Thyroid gland (tissue), 4 donors: Measurements from ENCODE around the gene CRY1. TPM values are rescaled to one million over a fixed set of nuclear protein-coding genes. Genes with fewer than 3 reads are reported as not detected.

Experiments
- DNase-seq, 2 donors: peaks; one replicate each; pipeline ENCODE4 v3.0.0-alpha.2; 2019
- H3K27ac ChIP-seq, 3 donors: fragments of 200-600 bp; sonication (generic); 1 replicate in 2 of 3; 2 replicates in 1 of 3; pipeline ENCODE4 v1.5.1; 2016 to 2019; ENCODE audit warnings: mild to moderate bottlenecking in 1 of 3, moderate library complexity in 1 of 3
- H3K27me3 ChIP-seq: fragments of 200-600 bp; sonication (generic); one replicate; pipeline ENCODE4 v1.5.1; 2019
- H3K36me3 ChIP-seq, 2 donors: fragments of 200-600 bp; sonication (generic); one replicate each; pipeline ENCODE4 v1.5.1; 2016 to 2019
- H3K4me1 ChIP-seq, 2 donors: fragments of 200-600 bp; sonication (generic); one replicate each; pipeline ENCODE4 v1.5.1; 2017 to 2019
- H3K4me3 ChIP-seq, 3 donors: fragments of 200-600 bp; sonication (generic); replicated peaks in 1 of 3; 1 replicate in 2 of 3; 2 replicates in 1 of 3; pipeline ENCODE4 v1.5.1; 2016; ENCODE audit warnings: mild to moderate bottlenecking in 1 of 3
- H3K9me3 ChIP-seq: fragments of 200-600 bp; sonication (generic); one replicate; pipeline ENCODE4 v1.5.1; 2017
- CTCF ChIP-seq, 6 experiments: fragments of 200-600 bp in 3 of 6; fragments of 450-650 bp in 3 of 6; sonication (generic) in 3 of 6; IDR thresholded peaks; one replicate each; pipeline ENCODE4 v1.5.1; 2016 to 2019; ENCODE audit warnings: antibody characterized with exemption in 6 of 6, mild to moderate bottlenecking in 2 of 6, inconsistent platforms in 1 of 6, moderate library complexity in 1 of 6
- POLR2A ChIP-seq, 2 donors: fragments of 450-650 bp; IDR thresholded peaks; one replicate each; pipeline ENCODE4 v1.6.1; 2017; ENCODE audit warnings: antibody characterized with exemption in 2 of 2, mild to moderate bottlenecking in 2 of 2, moderate library complexity in 1 of 2
- WGBS, 2 donors: methylation state at CpG; one replicate each; pipeline ENCODE4 v1.1.5; 2017; 5-methylcytosine and 5-hydroxymethylcytosine counted together
- intact Hi-C: fragments of 100-400 bp; cut with DNase I; formaldehyde crosslinking; loops from one replicate; pipeline ENCODE4 v1.15.1; 2023
- total RNA-seq, 4 donors: library from RNA; depleted of rRNA; stranded (reverse); fragments of >200 nt; gene quantifications; one replicate each; pipeline ENCODE4 v1.2.3, GENCODE V29; 2016

Gene CRY1
- total RNA-seq, 4 donors from 2014 or later: 53.3 to 68.8 (median 61.7) TPM

- Histone ChIP-seq H3K4me3 (no peak overlapping the region), H3K9me3 (no peaks in the 10 kb centered on the region), H3K4me1 (peaks cover 56 to 58% of the 10 kb centered on the region in 2 donors), H3K27ac (peak overlapping the region in 1 of 3 donors; percentile 68), H3K27me3 (no peaks in the 10 kb centered on the region), H3K36me3 (peaks cover 0 to 16% of the 10 kb centered on the region in 2 donors)
- intact Hi-C loops: no loop called here
- TF ChIP-seq CTCF (IDR thresholded peaks at IDR 0.05): no peak
- no peak for TF ChIP-seq POLR2A (IDR thresholded peaks at IDR 0.05)
- WGBS, 2 donors: 97% methylated on average over 8 of the region's 8 CpGs
- no peak for DNase-seq
These were observed 118.3 kb downstream of the CRY1 start for GRCh38 chr12:106975098-106975497.

DNA sequence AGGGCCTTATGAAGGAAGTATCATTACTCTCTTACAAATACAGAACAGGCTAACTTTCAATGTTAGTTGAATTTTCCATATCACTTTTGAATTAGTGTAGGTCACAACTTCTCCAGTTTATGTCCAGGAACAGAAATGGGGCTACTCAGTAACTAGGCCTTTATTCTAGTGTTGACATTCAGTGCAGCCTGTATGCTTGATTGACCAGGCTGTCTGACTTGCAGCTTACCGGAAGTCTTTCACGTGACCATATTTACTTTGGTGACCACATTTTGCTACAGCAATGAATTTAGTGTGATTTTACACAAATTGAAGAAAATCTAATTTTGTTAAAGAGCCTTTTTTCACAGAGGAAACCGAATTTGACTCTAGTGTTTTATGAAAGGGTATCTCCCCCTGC is 118.8 kb downstream of the CRY1 start:
- TF ChIP-seq POLR2A (IDR thresholded peaks at IDR 0.05) (no peak), CTCF (IDR thresholded peaks at IDR 0.05) (no peak)
- no peak overlapping the region for H3K4me3 ChIP-seq
- intact Hi-C loops: no loop called here
- H3K27me3 ChIP-seq: no peaks in the 10 kb centered on the region
- peaks cover 0 to 16% of the 10 kb centered on the region in 2 donors for H3K36me3 ChIP-seq
- no peaks in the 10 kb centered on the region for H3K9me3 ChIP-seq
- H3K27ac ChIP-seq: peak overlapping the region in 2 of 3 donors; percentile 32 to 68
- H3K4me1 ChIP-seq: peaks cover 56 to 58% of the 10 kb centered on the region in 2 donors
- WGBS, 2 donors: 54 to 58% methylated on average over 3 of the region's 3 CpGs
- DNase-seq: peak; percentile 36 to 42

DNA sequence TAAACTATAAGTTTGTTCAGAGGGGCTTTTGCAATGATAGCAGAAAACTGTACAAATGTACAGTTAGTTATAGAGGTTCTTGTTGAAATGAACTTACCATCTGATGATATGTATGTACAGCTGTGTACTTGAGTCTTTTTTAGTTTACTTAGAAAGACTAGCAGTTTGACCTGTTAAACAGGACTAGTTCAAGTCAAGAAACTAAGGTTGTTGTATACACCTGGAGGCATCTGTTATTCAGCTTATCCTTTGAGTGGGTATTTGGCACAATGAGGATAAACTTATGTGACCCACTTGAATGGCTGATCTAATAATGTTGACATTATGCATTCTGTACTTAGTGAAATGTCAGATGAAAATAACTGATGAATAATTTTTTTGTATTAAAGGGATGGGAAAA is 119.8 kb downstream of the CRY1 start:
- Histone ChIP-seq H3K36me3 (peaks cover 0 to 17% of the 10 kb centered on the region in 2 donors), H3K27ac (peak overlapping the region in 1 of 3 donors; percentile 19), H3K9me3 (no peaks in the 10 kb centered on the region), H3K27me3 (no peaks in the 10 kb centered on the region), H3K4me1 (peaks cover 54 to 56% of the 10 kb centered on the region in 2 donors), H3K4me3 (no peak overlapping the region)
- no peak for DNase-seq
- intact Hi-C loops: no loop called here
- TF ChIP-seq POLR2A (IDR thresholded peaks at IDR 0.05) (no peak), CTCF (IDR thresholded peaks at IDR 0.05) (no peak)

- no peak overlapping the region for H3K27ac ChIP-seq
- H3K9me3 ChIP-seq: no peaks in the 10 kb centered on the region
- DNase-seq: no peak
- H3K4me1 ChIP-seq: peaks cover 30 to 32% of the 10 kb centered on the region in 2 donors
- H3K4me3 ChIP-seq: no peak overlapping the region
- no peak for TF ChIP-seq POLR2A (IDR thresholded peaks at IDR 0.05)
- no peak for TF ChIP-seq CTCF (IDR thresholded peaks at IDR 0.05)
- H3K27me3 ChIP-seq: no peaks in the 10 kb centered on the region
- peaks cover 5 to 30% of the 10 kb centered on the region in 2 donors for H3K36me3 ChIP-seq
- intact Hi-C loops: no loop called here
- WGBS, 2 donors: 97 to 100% methylated on average over 2 of the region's 2 CpGs
These were observed 122.3 kb downstream of the CRY1 start for GRCh38 chr12:106971065-106971464.

DNA sequence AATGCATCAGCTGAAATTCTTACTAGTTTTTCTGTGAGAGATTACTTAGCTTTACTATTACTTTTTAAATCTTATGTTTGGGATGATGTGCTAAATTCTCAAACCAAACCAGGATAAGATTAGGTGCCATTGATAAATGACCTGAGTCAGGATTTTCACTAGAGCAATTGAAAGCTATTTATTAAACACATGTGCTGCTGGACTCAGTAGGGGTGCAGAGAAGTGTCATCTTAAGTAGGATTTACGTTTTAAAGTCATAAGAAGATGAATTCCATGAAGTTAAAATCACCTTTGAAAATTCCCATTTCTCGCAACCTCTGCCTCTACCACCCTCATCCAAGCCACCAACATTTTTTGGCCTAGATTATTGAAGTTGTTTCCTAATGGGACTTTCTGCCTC is 128.8 kb downstream of the CRY1 start:
- H3K9me3 ChIP-seq: no peaks in the 10 kb centered on the region
- H3K36me3 ChIP-seq: peaks cover 5 to 14% of the 10 kb centered on the region in 2 donors
- intact Hi-C loops: no loop called here
- H3K27ac ChIP-seq: no peak overlapping the region
- no peaks in the 10 kb centered on the region for H3K27me3 ChIP-seq
- H3K4me1 ChIP-seq: peaks cover 0 to 7% of the 10 kb centered on the region in 2 donors
- no peak overlapping the region for H3K4me3 ChIP-seq
- WGBS, 2 donors: 85 to 96% methylated on average over 2 of the region's 2 CpGs
- no peak for TF ChIP-seq POLR2A (IDR thresholded peaks at IDR 0.05)
- no peak for TF ChIP-seq CTCF (IDR thresholded peaks at IDR 0.05)
- no peak for DNase-seq
